GM21447 (cell line): ENCODE measurements around the gene PPP1R26.
"Not testable (repeated sequence)": the region's sequence is repeated elsewhere in the genome, so short reads cannot be mapped to it uniquely, and the experiment has no call there.

Experiments
- ATAC-seq: cut with Tn5 transposase; IDR thresholded peaks from one replicate; pipeline ENCODE4 v1.9.1; 2021; ENCODE audit not compliant: unreplicated experiment

Gene PPP1R26

DNA sequence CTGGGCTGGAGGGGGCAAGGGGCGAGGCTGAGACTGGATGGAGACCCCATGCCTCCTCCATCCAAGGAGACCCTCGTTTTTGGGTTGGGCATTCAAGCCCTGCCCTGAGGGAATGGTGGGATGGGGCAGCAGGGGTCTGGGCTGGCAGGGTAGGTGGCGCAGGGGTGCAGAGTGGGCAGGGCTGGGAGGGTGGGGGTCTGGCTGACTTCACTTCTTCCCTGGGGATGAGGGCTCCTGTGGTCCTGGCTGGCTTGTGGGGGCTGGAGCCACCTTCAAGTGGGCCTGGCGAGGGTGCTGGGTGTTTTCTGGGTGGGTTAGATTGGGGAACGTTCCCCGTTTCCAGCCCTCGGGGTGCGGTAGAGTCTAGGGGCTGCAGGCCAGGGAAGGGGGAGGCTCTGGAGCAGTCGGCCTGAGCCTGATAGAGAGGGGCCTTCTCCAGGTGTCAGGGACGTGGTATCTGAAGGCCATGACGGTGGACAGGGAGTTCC, 42.1 kb downstream of the PPP1R26 start:
- no peak for ATAC-seq

DNA sequence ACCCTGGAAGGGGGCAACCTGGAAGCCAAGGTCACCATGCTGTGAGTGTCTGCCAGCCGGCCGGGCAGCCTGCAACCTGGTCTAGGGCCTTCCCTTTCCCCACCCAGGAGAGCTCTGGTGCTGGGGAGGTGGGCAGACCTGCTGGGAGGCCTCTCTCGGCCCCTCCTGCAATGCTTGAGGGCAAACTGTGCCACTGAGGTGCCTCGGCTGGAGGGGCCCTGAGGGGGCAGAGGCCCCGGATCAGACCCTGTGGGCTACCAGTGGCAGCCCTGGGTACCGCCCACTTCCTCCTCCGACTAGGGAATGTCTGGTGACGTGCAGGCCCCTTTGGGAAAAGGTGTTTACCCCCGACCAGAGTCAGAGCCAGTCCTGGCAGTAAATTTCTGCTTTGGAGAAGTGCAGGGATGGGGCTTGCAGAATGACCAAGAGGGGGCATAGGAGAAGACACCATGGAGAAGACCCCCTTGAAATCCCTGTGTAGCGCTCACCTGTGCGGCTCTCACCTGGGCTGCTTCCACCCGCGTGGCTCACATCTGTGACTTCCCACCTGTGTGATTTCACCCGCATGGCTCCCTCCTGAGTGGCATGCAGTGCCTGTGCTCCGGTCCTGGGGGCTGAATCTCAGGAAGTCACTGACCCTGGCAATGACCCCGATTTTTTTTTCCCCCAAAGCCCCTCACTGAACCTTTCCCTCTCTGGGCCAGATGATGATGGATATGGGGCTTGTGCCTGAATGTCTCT, 42.7 kb downstream of the PPP1R26 start:
- no peak for ATAC-seq

DNA sequence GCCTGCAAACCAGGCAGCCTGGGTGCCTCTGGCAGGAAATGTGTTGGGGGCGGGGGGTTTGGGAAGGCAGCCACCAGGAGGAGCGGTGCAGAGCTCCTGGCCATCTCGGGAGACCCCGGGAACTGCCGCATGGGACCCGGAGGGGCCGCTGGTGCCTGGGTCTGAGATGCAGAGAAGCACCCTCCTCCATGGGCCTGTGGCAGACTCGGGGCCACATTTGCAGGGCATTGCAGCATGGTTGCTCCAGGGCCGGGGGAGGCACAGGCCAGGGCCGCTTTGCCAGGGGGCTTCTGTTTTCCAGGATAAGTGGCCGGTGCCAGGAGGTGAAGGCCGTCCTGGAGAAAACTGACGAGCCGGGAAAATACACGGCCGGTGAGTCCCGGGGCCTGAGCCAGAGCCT, 43.3 kb downstream of the PPP1R26 start:
- no peak for ATAC-seq

GRCh38 chr9:135523521-135524129, 44.0 kb downstream of the PPP1R26 start:
- ATAC-seq, result no peak

GRCh38 chr9:135524130-135524861, 44.7 kb downstream of the PPP1R26 start:
- no peak for ATAC-seq

- ATAC-seq, result no peak
These were observed 45.9 kb downstream of the PPP1R26 start for GRCh38 chr9:135525241-135526088.

DNA sequence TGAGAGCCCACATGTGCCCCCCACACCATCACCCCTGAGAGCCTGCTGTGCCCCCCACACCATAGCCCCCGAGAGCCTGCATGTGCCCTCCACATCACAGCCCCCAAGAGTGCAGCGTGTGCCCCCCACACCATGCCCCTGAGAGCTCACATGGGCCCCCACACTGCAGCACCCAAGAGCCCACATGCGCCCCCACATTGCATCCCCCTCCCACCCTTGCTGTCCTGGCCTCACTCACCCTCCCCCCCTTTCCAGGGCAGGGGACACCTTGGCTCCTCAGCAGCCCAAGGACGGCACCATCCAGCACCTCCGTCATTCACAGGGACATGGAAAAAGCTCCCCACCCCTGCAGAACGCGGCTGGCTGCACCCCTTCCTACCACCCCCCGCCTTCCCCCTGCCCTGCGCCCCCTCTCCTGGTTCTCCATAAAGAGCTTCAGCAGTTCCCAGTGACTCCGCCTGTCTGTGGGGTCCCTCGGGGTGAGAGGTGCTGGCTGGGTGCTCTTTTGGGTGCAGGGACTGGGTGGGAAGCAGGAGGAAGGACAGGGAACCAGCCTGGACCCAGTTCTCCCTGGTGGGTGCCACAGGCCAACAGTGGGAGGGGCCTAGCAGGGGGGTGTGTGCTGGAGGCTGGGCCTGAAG, 46.6 kb downstream of the PPP1R26 start:
- no peak for ATAC-seq

- ATAC-seq, result no peak
These were observed 47.4 kb downstream of the PPP1R26 start for GRCh38 chr9:135526730-135527571.

- ATAC-seq, result not testable (repeated sequence)
These were observed 49.4 kb downstream of the PPP1R26 start for GRCh38 chr9:135528842-135529435.

- ATAC-seq, result no peak
These were observed 50.6 kb downstream of the PPP1R26 start for GRCh38 chr9:135530146-135530545.

- no peak for ATAC-seq
These were observed 51.5 kb downstream of the PPP1R26 start for GRCh38 chr9:135531096-135531495.

GRCh38 chr9:135533113-135533512, 53.5 kb downstream of the PPP1R26 start:
- no peak for ATAC-seq

- ATAC-seq, result no peak
These were observed 54.1 kb downstream of the PPP1R26 start for GRCh38 chr9:135533674-135534073.

- ATAC-seq, result not testable (repeated sequence)
These were observed 54.7 kb downstream of the PPP1R26 start for GRCh38 chr9:135534192-135534711.

DNA sequence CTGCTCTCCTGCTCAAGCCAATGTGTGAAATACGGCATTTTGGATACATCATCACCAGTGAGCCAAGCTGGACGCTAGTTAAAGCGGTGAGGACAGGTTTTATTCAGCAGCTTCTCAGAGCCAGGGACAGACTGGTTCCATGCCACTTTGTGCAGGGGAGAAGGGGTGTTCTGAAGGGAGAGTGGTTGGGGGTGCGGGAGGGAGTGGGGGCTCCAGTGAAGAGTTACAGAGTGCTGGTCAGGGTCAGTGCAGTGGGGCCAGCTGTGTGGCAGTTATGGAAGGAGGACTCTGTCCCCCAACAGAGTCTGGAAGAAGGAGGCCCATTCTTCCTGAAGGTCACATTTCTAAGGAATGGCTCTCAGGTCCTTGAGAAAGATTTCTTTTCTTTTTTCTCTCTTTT, 55.2 kb downstream of the PPP1R26 start:
- not testable (repeated sequence) for ATAC-seq

DNA sequence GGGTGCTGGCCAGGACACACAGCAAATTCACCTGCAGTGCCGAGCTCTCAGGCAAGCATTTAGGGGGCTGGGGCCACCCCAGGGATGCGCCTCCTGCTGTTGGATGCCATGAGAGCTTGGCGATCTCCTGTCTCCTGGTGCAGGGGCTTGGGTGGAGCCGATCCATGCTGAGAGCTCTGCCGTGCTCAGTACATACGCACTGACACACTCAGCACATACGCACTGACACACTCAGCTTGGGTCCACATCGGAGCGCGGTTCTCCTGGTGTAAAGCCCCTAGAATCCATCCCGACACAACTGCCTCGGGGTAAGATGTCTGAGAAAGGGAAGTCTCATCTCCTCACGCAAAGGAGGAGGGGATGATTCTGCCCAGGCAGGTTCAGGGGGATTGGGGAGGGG, 56.0 kb downstream of the PPP1R26 start:
- ATAC-seq, result not testable (repeated sequence)

DNA sequence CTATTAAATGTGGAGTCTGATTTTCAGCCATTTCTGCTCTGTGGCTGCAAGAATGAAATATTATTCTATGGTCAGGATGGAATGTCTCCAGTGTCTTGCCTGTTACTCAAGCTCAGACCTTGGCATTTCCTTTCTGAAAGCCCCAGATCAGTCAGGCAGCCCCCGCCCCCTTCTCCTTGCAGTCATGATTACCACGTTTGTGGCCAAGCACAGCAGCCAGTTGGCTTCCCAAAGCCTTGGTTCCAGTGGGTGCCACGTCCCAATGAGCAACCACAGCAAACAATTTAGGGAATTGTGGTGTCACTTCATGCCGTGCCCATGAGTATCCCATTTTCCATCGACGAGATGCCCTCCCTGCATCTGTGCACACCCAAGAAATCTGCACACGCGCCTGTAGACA, 56.6 kb downstream of the PPP1R26 start:
- no peak for ATAC-seq
